OCI-LY7 (cell line): ENCODE data around the gene PSMB10. TPM values are rescaled to one million over a fixed set of nuclear protein-coding genes. Genes with fewer than 3 reads are reported as not detected.

Experiments used
- BruUV-seq: library from RNA; stranded (reverse); fragments of 400-500 nt; replicated peaks from 2 replicates; lab custom pipeline; 2021; lab: Mats Ljungman, UMichigan
- CTCF ChIA-PET: fragments of 300-600 bp; sonication (Branson Sonifier 250); formaldehyde crosslinking; loops from one replicate; lab custom pipeline; 2022; ENCODE audit warnings: antibody characterized with exemption; ENCODE audit not compliant: unreplicated experiment; lab: Charles Lee
- POLR2A ChIA-PET: fragments of 300-600 bp; sonication (Branson Sonifier 250); formaldehyde crosslinking; loops from one replicate; lab custom pipeline; 2022; ENCODE audit warnings: antibody characterized with exemption; lab: Charles Lee
- DNase-seq: peaks from one replicate; pipeline ENCODE4 v3.0.0-alpha.2; 2015; ENCODE audit warnings: low spot score
- H2AFZ ChIP-seq: fragments of 200-600 bp; sonication (generic), shearing (Covaris generic); 2 replicates; pipeline ENCODE4 v1.6.1; 2014; ENCODE audit warnings: mild to moderate bottlenecking, antibody characterized with exemption, low read length, moderate library complexity
- H3K27ac ChIP-seq: fragments of 200-600 bp; sonication (generic); 2 replicates; pipeline ENCODE4 v1.5.1; 2014; ENCODE audit warnings: mixed run types, low read depth, mild to moderate bottlenecking, moderate library complexity, low read length, inconsistent platforms; ENCODE audit not compliant: poor library complexity, severe bottlenecking
- H3K36me3 ChIP-seq: fragments of 200-600 bp; sonication (generic); 2 replicates; pipeline ENCODE4 v1.6.1; 2014; ENCODE audit warnings: mild to moderate bottlenecking, antibody characterized with exemption, low read length, moderate library complexity, mixed read lengths; ENCODE audit not compliant: insufficient read depth
- H3K4me1 ChIP-seq: fragments of 200-600 bp; sonication (generic); 2 replicates; pipeline ENCODE4 v1.5.1; 2014; ENCODE audit warnings: mild to moderate bottlenecking, low read length; ENCODE audit not compliant: insufficient read depth, poor library complexity, severe bottlenecking
- H3K4me2 ChIP-seq: fragments of 200-600 bp; sonication (generic); 2 replicates; pipeline ENCODE4 v1.6.1; 2014; ENCODE audit warnings: mild to moderate bottlenecking, low read length
- H3K4me3 ChIP-seq: fragments of 200-600 bp; sonication (generic); 2 replicates; pipeline ENCODE4 v1.5.1; 2014; ENCODE audit warnings: mild to moderate bottlenecking, low read depth, low read length; ENCODE audit not compliant: poor library complexity, severe bottlenecking
- H3K79me2 ChIP-seq: fragments of 200-600 bp; sonication (generic); 2 replicates; pipeline ENCODE4 v1.6.1; 2016; ENCODE audit warnings: low read depth, mild to moderate bottlenecking, low read length, moderate library complexity, mixed read lengths; ENCODE audit not compliant: insufficient read depth
- H3K9me2 ChIP-seq: fragments of 200-600 bp; sonication (generic); 2 replicates; pipeline ENCODE4 v1.6.1; 2016; ENCODE audit warnings: mild to moderate bottlenecking, low read length, mixed read lengths; ENCODE audit not compliant: insufficient read depth
- H3K9me3 ChIP-seq: fragments of 200-600 bp; sonication (generic); 2 replicates; pipeline ENCODE4 v1.6.1; 2014; ENCODE audit warnings: mild to moderate bottlenecking, mixed run types, low read length, mixed read lengths
- H4K20me1 ChIP-seq: fragments of 200-600 bp; sonication (generic); 2 replicates; pipeline ENCODE4 v1.6.1; 2014; ENCODE audit warnings: mild to moderate bottlenecking, antibody characterized with exemption, low read length, moderate library complexity, mixed read lengths; ENCODE audit not compliant: insufficient read depth
- EZH2phosphoT487 ChIP-seq: fragments of 200-600 bp; sonication (generic); IDR thresholded peaks from 2 replicates; pipeline ENCODE4 v1.6.1; 2018; ENCODE audit warnings: low read depth, borderline replicate concordance, mild to moderate bottlenecking, mixed run types, antibody characterized with exemption, low read length, moderate library complexity, mixed read lengths
- intact Hi-C: fragments of 100-400 bp; cut with micrococcal nuclease; formaldehyde crosslinking; loops from one replicate; pipeline ENCODE4 v1.10.0; 2022; ENCODE audit not compliant: unreplicated experiment
- total RNA-seq, 2 experiments: library from RNA; depleted of rRNA in 1 of 2; stranded (reverse); fragments of >200 nt in 1 of 2; shearing (Covaris generic) in 1 of 2; gene quantifications; 2 replicates each; pipeline ENCODE4 v1.2.3, GENCODE V29; 2014 to 2022
- TF ChIP-seq, protein P1 (sequence below): fragments of 200-600 bp; sonication (generic); conservative IDR thresholded peaks from 2 replicates; pipeline ENCODE4 v1.5.1; 2014; ENCODE audit warnings: mild to moderate bottlenecking, antibody characterized with exemption, low read length, moderate library complexity, mixed read lengths

Gene PSMB10
- total RNA-seq, 2 experiments from 2014 or later: 89.9 to 179 TPM

DNA sequence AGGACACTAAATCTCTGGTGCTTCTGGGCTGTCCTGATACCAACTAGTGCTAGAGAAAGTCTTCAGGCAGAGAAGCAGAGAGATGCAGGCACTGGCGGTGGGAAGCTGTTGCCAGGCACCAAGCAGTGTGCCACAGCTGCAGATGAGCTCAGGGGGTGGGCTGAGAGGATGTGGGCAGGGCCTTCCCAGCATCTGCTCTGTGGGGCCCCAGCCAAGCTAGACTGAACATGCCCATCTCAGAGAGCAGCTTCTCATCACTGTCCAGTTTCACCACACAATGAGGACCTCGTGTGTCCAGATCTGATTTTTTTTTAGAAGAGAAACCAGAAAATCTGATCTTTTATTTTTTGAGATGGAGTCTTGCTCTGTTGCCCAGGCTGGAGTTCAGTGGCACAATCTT lies 26.5 kb downstream of the PSMB10 start:
- intact Hi-C loops: no loop called here
- Histone ChIP-seq H4K20me1 (no peaks in the 10 kb centered on the region), H3K4me2 (no peak overlapping the region), H3K9me3 (no peaks in the 10 kb centered on the region), H3K36me3 (peaks cover 12% of the 10 kb centered on the region; the same call in 1 of the 2 replicates), H3K79me2 (no peaks in the 10 kb centered on the region), H3K27ac (no peak overlapping the region), H3K9me2 (no peaks in the 10 kb centered on the region), H3K4me1 (peaks cover 5% of the 10 kb centered on the region), H2AFZ (no peak overlapping the region), H3K4me3 (no peak overlapping the region)
- TF ChIP-seq EZH2phosphoT487: no peak
- TF ChIP-seq, protein P1, sequence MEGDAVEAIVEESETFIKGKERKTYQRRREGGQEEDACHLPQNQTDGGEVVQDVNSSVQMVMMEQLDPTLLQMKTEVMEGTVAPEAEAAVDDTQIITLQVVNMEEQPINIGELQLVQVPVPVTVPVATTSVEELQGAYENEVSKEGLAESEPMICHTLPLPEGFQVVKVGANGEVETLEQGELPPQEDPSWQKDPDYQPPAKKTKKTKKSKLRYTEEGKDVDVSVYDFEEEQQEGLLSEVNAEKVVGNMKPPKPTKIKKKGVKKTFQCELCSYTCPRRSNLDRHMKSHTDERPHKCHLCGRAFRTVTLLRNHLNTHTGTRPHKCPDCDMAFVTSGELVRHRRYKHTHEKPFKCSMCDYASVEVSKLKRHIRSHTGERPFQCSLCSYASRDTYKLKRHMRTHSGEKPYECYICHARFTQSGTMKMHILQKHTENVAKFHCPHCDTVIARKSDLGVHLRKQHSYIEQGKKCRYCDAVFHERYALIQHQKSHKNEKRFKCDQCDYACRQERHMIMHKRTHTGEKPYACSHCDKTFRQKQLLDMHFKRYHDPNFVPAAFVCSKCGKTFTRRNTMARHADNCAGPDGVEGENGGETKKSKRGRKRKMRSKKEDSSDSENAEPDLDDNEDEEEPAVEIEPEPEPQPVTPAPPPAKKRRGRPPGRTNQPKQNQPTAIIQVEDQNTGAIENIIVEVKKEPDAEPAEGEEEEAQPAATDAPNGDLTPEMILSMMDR: no peak
- DNase-seq: peak; percentile 50
- ChIA-PET POLR2A (no interaction called here), CTCF (no interaction called here)
- BruUV-seq: no TSS peak

DNA sequence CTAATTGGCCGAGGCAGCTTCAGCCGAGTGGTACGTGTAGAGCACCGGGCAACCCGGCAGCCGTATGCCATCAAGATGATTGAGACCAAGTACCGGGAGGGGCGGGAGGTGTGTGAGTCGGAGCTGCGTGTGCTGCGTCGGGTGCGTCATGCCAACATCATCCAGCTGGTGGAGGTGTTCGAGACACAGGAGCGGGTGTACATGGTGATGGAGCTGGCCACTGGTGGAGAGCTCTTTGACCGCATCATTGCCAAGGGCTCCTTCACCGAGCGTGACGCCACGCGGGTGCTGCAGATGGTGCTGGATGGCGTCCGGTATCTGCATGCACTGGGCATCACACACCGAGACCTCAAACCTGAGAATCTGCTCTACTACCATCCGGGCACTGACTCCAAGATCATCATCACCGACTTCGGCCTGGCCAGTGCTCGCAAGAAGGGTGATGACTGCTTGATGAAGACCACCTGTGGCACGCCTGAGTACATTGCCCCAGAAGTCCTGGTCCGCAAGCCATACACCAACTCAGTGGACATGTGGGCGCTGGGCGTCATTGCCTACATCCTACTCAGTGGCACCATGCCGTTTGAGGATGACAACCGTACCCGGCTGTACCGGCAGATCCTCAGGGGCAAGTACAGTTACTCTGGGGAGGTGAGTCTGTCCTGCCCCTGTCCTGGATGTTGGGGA lies 27.5 kb downstream of the PSMB10 start:
- no peak overlapping the region for H3K4me3 ChIP-seq
- TF ChIP-seq EZH2phosphoT487: no peak
- TF ChIP-seq, protein P1: no peak
- CTCF ChIA-PET: no interaction called here
- H3K9me3 ChIP-seq: no peaks in the 10 kb centered on the region
- no peaks in the 10 kb centered on the region for H3K79me2 ChIP-seq
- no peak overlapping the region for H3K4me2 ChIP-seq
- DNase-seq: no peak
- BruUV-seq: TSS peak; percentile 53
- POLR2A ChIA-PET: no interaction called here
- H3K27ac ChIP-seq: no peak overlapping the region
- no peaks in the 10 kb centered on the region for H3K9me2 ChIP-seq
- intact Hi-C loops: no loop called here
- no peaks in the 10 kb centered on the region for H4K20me1 ChIP-seq
- no peak overlapping the region for H2AFZ ChIP-seq
- peaks cover 12% of the 10 kb centered on the region; the same call in 1 of the 2 replicates for H3K36me3 ChIP-seq
- H3K4me1 ChIP-seq: peaks cover 5% of the 10 kb centered on the region
